A204.1 (cell line): Measurements from ENCODE around the gene EFL1.
"Not testable (repeated sequence)": the region's sequence is repeated elsewhere in the genome, so short reads cannot be mapped to it uniquely, and the experiment has no call there.

Experiments used
- FAIRE-seq: peaks from 2 replicates; lab custom pipeline; 2012; peaks lifted over from hg19 to GRCh38; lab: Jason Lieb, UNC

Gene EFL1

GRCh38 chr15:82197733-82198594 is 64.6 kb downstream of the EFL1 start:
- peak; percentile 19 for FAIRE-seq

- no peak for FAIRE-seq
These were observed 66.2 kb downstream of the EFL1 start for GRCh38 chr15:82196353-82196752.

DNA sequence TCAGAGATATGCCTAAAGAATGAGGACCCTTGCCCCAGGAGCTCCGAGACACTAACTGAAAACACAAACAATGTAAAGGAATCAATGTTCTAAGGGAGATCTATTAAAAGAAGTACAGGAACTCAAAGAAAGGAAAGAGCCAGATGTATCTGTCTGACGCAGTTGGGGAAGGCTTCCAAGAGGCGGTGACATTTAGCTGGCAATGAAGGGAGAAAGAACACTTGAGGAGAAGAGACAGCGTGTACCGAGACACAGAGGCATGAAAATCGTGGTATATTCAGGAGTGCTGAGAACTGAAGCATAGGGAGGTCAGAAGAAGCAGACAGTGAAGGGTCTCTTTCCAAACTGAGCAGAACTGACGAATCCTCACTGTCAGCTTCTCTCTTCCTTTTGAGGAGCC is 66.7 kb downstream of the EFL1 start:
- FAIRE-seq = not testable (repeated sequence)

DNA sequence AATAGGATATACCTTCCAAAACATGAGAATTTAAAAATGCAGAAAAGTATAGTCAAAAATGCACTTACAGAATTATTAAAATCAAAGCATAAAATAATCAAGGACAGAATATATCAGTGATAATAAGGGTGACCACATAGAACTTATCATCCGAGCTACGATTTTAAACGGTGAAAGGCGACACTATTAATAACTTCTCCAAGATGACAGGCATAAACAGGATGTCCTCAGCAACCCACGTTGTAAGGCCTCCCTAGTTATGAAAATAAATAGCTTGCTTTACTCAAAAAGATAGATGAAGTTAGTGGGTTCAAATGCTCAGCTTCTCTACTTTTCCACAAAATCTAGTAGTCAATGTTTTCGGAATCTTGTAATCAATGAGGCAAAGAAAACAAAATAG is 68.0 kb downstream of the EFL1 start:
- FAIRE-seq = not testable (repeated sequence)

- not testable (repeated sequence) for FAIRE-seq
These were observed 69.1 kb downstream of the EFL1 start for GRCh38 chr15:82193435-82193834.

GRCh38 chr15:82192394-82192793 is 70.1 kb downstream of the EFL1 start:
- FAIRE-seq = not testable (repeated sequence)

GRCh38 chr15:82186719-82187406 is 75.7 kb downstream of the EFL1 start:
- FAIRE-seq = no peak

GRCh38 chr15:82186161-82186560 is 76.4 kb downstream of the EFL1 start:
- FAIRE-seq = no peak

DNA sequence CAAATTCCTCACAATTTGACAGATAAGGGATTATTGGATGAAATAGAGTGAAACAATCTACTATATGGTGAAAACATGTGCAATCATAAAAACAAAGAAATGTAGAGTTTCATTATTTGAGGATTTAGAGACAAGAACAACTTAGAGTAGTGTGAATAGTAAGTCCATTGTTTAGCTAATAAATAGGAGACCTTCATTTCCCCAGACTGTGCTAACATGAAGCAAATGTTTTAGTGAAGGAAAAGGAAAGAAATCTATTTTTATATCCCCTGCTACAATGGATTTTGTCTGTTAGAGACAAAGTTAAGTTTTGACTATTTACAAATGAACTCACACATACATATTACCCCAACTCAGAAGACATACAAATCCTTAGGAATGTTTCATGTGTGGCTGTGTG is 77.8 kb downstream of the EFL1 start:
- FAIRE-seq = no peak

- no peak for FAIRE-seq
These were observed 78.2 kb downstream of the EFL1 start for GRCh38 chr15:82184355-82184754.

DNA sequence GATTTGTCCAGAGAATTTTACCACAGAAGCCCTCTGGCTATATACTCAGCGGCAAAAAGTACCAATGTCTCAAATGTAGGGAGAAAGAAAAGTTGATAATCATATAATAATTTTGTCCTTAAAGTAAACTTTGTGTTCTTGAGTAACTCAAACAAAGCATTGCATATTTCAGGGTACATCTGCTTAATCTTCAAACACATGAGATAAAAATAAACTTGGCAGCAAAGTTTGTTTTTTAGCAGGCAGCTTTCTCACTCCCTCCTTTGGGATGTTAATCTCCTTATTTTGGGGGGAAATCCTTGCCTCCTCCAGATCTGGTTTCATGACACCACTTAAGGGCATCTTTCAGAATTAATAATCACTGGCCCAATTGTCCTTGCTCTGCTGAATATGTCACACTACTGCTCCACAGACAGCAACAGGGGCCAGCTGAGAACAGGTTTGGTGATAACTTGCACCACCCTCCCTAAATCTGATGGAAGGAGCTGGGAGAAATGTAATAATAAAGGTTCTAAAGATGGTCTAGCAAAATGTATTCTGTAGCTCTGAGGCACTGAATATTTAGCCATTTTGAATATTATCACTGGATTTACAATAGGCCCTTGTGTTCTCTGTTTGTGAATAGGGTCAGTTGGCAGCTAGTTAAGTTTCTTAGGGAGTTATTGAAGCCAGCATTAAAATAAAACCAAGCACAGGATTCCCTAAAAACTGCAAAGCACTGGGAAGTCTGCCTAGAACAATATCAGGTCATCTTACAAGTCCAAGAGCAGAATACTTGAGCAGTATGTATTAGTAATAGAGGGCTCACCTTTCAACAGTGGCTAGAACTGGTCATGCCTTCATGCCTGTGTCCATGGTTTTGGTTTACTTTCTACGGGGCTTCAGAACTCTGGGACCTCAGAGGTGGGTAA is 79.2 kb downstream of the EFL1 start:
- no peak for FAIRE-seq

DNA sequence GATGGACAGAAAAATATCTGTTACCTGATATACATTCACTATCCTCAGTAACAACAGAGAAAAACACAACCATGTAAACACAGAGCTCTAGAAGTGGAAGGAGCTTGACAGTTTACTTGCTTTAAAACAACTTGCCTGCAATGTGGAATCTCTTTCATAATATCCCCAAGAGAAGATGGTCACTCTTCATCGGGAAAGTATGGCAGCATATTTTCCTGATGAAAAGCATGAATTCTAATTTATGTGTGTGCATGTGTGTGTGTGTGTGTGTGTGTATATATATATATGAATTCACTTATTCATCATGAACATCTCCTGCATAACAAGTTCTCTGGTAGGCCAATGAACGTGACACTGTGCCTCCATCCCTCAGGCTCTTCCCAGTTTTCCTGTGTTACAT is 81.2 kb downstream of the EFL1 start:
- no peak for FAIRE-seq

- FAIRE-seq = no peak
These were observed 84.5 kb downstream of the EFL1 start for GRCh38 chr15:82178061-82178460.

- FAIRE-seq = no peak
These were observed 85.1 kb downstream of the EFL1 start for GRCh38 chr15:82177291-82178010.

DNA sequence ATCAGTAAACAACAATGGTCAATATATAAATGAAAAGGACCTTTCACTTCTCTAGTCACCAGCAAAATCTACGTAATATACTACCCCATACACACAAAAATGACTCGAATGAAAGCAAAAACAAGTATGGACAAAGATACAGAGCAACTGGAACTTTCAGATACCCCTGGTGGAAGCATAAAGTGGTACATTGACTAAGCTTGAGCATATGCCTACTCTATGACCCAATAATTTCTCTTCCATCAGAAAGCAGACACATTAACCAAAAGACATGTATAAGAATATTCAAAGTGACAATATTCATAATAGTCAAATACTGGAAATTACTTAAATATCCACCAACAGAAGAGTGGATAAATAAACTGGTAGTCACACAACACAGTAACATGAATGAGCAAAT is 86.0 kb downstream of the EFL1 start:
- no peak for FAIRE-seq

DNA sequence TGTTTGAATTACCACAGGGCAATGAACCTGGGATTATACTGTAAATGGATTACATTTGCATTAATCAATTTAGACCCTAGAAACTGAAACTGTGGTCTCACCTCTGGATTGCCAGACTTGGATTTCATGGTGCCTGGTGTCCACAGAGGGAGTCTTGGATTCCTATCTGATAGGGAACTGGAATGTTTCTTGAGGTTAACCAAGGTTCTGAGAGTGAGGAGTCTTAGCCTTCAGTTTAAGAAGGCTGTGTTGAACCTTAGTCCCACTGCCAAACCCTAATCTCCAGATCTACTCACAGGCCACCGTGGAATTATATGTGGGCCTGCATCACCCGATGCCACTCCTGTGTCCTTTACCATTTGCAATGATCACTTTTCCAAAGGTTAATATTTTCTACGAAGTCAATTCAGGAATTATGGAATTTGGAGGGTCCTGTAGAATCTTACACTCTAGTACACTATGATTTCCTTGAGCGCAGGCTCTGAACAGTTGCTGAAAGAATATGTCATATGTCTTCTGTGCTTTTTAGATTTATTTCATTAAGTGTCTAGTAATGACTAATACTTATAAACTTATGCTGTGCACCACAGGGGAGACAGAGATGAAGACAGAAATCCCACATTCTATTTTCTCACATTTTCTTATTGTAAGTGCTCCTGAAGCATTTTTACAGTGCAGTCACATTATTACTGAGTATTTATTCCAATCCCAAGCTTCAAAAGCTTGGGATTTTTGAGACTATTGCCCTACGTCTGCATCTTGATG is 87.9 kb downstream of the EFL1 start:
- no peak for FAIRE-seq

DNA sequence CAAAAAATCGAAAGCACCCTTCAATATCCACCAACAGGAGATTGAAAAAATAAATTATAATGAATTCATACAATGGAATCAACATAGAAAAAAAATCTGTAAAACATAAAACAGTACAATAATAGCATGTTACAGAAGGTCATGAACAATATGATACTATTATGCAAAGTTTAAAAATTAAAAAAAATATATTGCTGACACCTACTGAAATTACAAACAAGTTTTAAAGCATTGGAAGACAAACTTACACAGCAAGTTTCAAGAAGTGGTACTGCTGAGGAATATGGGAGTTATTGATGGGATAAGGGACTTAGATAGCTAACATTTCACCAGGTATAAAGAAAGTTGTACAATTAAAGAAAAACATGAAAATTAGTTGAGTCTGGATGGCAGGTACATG is 89.4 kb downstream of the EFL1 start:
- no peak for FAIRE-seq

- FAIRE-seq = no peak
These were observed 90.0 kb downstream of the EFL1 start for GRCh38 chr15:82172506-82172905.

GRCh38 chr15:82168757-82169156 is 93.8 kb downstream of the EFL1 start:
- FAIRE-seq = no peak

DNA sequence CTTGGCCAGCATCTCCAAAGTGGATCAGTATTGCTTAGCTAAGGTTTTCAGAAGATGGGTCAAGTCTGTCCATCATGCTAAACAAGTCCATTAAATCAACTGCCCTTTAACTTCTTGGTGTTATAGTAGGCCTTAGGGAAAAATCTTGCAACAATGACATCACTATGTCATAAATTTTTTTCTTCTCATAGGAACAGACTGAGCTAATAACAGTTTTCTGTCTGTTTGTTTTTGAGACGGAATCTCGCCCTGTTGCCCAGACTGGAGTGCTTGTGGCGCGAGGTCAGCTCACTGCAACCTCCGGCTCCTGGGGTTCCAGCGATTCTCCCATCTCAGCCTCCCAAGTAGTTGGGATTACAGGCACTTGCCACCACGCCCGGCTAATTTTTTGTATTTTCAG is 94.2 kb downstream of the EFL1 start:
- FAIRE-seq = no peak

GRCh38 chr15:82165948-82166376 is 96.6 kb downstream of the EFL1 start:
- no peak for FAIRE-seq
